ENCODE measurements around the gene ARHGEF16.

DNA sequence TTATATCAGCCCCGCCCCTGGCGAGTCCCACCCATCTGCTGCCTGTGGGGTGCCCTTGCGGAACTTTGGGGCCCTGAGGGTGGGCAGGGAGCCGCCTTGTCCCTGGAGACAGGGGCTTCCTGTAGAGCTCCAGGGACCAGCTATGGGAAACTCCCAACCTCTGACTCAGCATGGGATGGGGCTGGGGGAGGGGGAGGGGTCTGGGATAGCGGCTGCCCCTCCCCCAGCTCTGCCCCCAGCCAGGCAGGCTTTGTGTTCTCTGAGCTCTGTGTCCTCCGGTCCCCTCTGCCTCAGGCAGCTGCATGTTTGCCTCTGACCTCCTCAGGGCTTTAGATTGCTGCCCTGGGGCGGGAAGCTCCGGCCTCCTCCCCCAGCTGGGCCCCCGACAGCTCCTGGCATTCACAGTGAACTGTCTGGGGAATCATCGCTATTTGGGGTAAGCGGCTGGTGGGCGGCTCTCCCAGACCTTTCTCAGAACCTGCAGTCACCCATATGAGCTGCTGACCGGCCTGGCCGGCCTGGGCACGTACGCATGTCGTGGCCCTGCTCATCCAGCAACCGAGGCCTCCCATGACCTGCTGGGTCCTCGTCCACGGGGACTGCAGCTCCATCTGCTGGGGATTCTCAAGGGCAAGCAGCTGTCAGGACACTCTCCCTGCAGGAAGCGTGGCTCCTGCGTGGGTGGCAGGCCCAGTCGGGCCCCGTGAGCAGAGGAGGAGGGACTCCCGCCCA is 17.1 kb downstream of the ARHGEF16 start:
- TF ChIP-seq EP300 (IDR thresholded peaks at IDR 0.05; ENCODE audit: borderline replicate concordance) (no peak), TCF12 (IDR thresholded peaks at IDR 0.05; ENCODE audit: low read depth) (no peak)

All from Ishikawa (cell line).